ENCODE data around the gene ZSWIM9.

DNA sequence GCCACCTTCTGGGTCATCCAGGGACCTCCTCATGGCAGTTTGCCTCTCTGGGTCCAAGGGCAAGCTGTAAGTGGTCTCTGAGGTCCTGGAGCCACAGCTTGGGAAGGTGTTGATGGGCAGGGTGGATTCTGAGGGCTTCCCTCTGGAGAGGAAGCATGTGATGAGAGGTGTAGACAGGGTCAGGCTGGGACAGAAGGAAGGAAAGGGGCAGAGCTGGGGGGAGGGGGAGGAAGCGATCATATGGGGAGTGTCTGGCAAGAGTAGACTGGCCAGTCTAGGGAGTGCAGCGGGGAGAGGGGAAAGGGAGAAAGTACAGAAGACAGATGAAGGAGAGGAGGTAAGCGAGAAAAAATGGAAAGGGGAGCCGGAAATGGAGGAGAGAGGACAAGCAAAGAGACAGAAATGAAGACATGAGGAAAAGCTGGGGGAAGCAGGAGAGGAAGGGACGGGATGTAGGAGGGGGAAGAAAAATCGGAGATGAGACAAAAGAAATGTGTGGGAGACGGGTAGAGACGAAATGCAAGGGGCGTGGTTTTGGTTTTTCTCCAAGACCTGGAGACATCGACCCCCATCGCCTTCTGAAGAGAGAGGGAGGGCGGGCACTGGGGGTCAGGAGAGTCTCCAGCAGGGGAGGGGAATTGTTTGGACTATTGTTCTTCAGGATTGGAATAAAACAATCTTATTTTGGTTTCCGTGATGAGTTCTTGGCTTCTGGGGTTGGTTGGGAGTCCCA, 26.6 kb downstream of the ZSWIM9 start:
- TF ChIP-seq, protein P1, sequence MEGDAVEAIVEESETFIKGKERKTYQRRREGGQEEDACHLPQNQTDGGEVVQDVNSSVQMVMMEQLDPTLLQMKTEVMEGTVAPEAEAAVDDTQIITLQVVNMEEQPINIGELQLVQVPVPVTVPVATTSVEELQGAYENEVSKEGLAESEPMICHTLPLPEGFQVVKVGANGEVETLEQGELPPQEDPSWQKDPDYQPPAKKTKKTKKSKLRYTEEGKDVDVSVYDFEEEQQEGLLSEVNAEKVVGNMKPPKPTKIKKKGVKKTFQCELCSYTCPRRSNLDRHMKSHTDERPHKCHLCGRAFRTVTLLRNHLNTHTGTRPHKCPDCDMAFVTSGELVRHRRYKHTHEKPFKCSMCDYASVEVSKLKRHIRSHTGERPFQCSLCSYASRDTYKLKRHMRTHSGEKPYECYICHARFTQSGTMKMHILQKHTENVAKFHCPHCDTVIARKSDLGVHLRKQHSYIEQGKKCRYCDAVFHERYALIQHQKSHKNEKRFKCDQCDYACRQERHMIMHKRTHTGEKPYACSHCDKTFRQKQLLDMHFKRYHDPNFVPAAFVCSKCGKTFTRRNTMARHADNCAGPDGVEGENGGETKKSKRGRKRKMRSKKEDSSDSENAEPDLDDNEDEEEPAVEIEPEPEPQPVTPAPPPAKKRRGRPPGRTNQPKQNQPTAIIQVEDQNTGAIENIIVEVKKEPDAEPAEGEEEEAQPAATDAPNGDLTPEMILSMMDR (IDR thresholded peaks at IDR 0.05) = no peak
- TF ChIP-seq POLR2AphosphoS5 (IDR thresholded peaks at IDR 0.05) (no peak), EP300 (IDR thresholded peaks at IDR 0.05) (no peak)
